ENCODE results near the gene TWF1. TPM values are rescaled to one million over a fixed set of nuclear protein-coding genes. Genes with fewer than 3 reads are reported as not detected.
"Not testable (repeated sequence)": the region's sequence is repeated elsewhere in the genome, so short reads cannot be mapped to it uniquely, and the experiment has no call there.

Gene TWF1
- total RNA-seq, 2 donors from 2014 or later, result 25.1 to 28.0 TPM

DNA sequence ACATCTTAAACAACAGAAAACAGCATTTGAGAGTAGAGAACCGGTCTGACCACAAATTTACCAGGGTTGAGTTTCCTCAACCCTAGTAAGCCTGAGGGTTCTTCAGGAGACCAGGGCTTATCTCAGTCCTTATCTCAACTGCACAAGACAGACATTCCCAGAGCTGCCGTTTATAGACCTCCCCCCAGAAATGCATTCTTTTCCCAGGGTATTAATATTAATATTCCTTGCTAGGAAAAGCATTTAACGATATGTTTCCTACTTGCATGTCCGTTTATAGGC is 42.0 kb upstream of the TWF1 start:
- Histone ChIP-seq H3K27me3 (ENCODE audit: control insufficient read depth, insufficient read depth, low read length, poor library complexity, severe bottlenecking) (no peaks in the 10 kb centered on the region), H3K4me1 (ENCODE audit: control insufficient read depth, insufficient read depth, low read length) (no peaks in the 10 kb centered on the region), H3K36me3 (ENCODE audit: control insufficient read depth, insufficient read depth, low read length) (no peaks in the 10 kb centered on the region), H3K27ac (ENCODE audit: low read depth, low read length) (no peak overlapping the region), H3K9ac (ENCODE audit: extremely low read depth, low read length, poor library complexity, severe bottlenecking) (no peak overlapping the region), H3K4me3 (ENCODE audit: low read length) (no peak overlapping the region), H3K9me3 (ENCODE audit: control insufficient read depth, low read length) (no peaks in the 10 kb centered on the region)
- H3K27me3 Mint-ChIP-seq (ENCODE audit: insufficient read depth), result no peaks in the 10 kb centered on the region
- no peak overlapping the region for H3K27ac Mint-ChIP-seq
- DNase-seq, result no peak
- no peaks in the 10 kb centered on the region for H3K4me1 Mint-ChIP-seq
- TF ChIP-seq, protein P1, sequence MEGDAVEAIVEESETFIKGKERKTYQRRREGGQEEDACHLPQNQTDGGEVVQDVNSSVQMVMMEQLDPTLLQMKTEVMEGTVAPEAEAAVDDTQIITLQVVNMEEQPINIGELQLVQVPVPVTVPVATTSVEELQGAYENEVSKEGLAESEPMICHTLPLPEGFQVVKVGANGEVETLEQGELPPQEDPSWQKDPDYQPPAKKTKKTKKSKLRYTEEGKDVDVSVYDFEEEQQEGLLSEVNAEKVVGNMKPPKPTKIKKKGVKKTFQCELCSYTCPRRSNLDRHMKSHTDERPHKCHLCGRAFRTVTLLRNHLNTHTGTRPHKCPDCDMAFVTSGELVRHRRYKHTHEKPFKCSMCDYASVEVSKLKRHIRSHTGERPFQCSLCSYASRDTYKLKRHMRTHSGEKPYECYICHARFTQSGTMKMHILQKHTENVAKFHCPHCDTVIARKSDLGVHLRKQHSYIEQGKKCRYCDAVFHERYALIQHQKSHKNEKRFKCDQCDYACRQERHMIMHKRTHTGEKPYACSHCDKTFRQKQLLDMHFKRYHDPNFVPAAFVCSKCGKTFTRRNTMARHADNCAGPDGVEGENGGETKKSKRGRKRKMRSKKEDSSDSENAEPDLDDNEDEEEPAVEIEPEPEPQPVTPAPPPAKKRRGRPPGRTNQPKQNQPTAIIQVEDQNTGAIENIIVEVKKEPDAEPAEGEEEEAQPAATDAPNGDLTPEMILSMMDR (conservative IDR thresholded peaks at IDR 0.05), result no peak
- peaks cover 20% of the 10 kb centered on the region for H3K9me3 Mint-ChIP-seq
- peaks cover 2% of the 10 kb centered on the region for H3K36me3 Mint-ChIP-seq (ENCODE audit: low read depth)
- 89 to 100% methylated on average over 2 to 4 of the region's 4 CpGs for WGBS, 2 experiments (ENCODE audit: insufficient coverage in 1 of 2, insufficient read length in 1 of 2)
- H3K4me3 Mint-ChIP-seq, result no peak overlapping the region

GRCh38 chr12:43847425-43848225 is 41.5 kb upstream of the TWF1 start:
- H3K27me3 ChIP-seq (ENCODE audit: control insufficient read depth, insufficient read depth, low read length, poor library complexity, severe bottlenecking); H3K36me3 Mint-ChIP-seq (ENCODE audit: low read depth); DNase-seq; H3K27ac ChIP-seq (ENCODE audit: low read depth, low read length); H3K27ac Mint-ChIP-seq; H3K36me3 ChIP-seq (ENCODE audit: control insufficient read depth, insufficient read depth, low read length); H3K4me1 ChIP-seq (ENCODE audit: control insufficient read depth, insufficient read depth, low read length); H3K9ac ChIP-seq (ENCODE audit: extremely low read depth, low read length, poor library complexity, severe bottlenecking); H3K4me3 Mint-ChIP-seq; H3K27me3 Mint-ChIP-seq (ENCODE audit: insufficient read depth); H3K9me3 ChIP-seq (ENCODE audit: control insufficient read depth, low read length); H3K4me3 ChIP-seq (ENCODE audit: low read length); H3K4me1 Mint-ChIP-seq: not testable (repeated sequence)
- WGBS, 2 experiments (ENCODE audit: insufficient coverage in 1 of 2, insufficient read length in 1 of 2), result 80 to 89% methylated on average over 2 to 3 of the region's 4 CpGs
- peaks cover 20% of the 10 kb centered on the region for H3K9me3 Mint-ChIP-seq

DNA sequence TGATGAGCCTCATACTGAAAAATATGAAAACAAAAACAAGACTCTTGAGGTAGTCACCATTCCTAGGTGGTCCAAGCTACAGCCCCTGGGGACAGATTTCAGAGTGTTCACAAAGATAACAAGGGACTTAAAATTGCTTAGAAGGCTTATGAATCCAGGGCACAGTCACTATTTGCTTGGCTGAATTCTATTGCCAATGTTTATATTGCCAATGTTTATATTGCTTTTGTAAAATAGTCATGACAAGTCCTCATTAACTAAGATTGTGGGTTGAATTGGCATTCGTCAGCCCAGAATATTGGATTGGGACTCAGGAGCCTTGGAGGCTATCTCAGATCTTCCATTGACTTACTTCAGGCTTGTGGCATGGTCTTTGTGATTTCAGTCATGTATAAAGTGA is 36.1 kb upstream of the TWF1 start:
- no peak overlapping the region for H3K27ac ChIP-seq (ENCODE audit: low read depth, low read length)
- no peaks in the 10 kb centered on the region for H3K36me3 ChIP-seq (ENCODE audit: control insufficient read depth, insufficient read depth, low read length)
- no peak overlapping the region for H3K4me3 ChIP-seq (ENCODE audit: low read length)
- H3K27me3 ChIP-seq (ENCODE audit: control insufficient read depth, insufficient read depth, low read length, poor library complexity, severe bottlenecking), result peaks cover 5% of the 10 kb centered on the region
- H3K27ac Mint-ChIP-seq, result no peak overlapping the region
- TF ChIP-seq, protein P1 (conservative IDR thresholded peaks at IDR 0.05), result no peak
- H3K27me3 Mint-ChIP-seq (ENCODE audit: insufficient read depth), result peaks cover 3% of the 10 kb centered on the region
- H3K4me3 Mint-ChIP-seq, result no peak overlapping the region
- H3K9me3 ChIP-seq (ENCODE audit: control insufficient read depth, low read length), result no peaks in the 10 kb centered on the region
- WGBS, 2 experiments (ENCODE audit: insufficient coverage in 1 of 2, insufficient read length in 1 of 2), result 92% methylated on average over 1 of the region's 1 CpG; no CpG with 5 or more reads in 1 of the 2 experiments
- H3K9ac ChIP-seq (ENCODE audit: extremely low read depth, low read length, poor library complexity, severe bottlenecking), result no peak overlapping the region
- H3K9me3 Mint-ChIP-seq, result peaks cover 5% of the 10 kb centered on the region
- no peaks in the 10 kb centered on the region for H3K36me3 Mint-ChIP-seq (ENCODE audit: low read depth)
- no peak for DNase-seq
- no peaks in the 10 kb centered on the region for H3K4me1 ChIP-seq (ENCODE audit: control insufficient read depth, insufficient read depth, low read length)
- no peaks in the 10 kb centered on the region for H3K4me1 Mint-ChIP-seq

- Mint-ChIP-seq H3K4me3 (no peak overlapping the region), H3K4me1 (peaks cover 3% of the 10 kb centered on the region), H3K9me3 (no peaks in the 10 kb centered on the region), H3K27ac (no peak overlapping the region), H3K27me3 (ENCODE audit: insufficient read depth) (peaks cover 13% of the 10 kb centered on the region), H3K36me3 (ENCODE audit: low read depth) (no peaks in the 10 kb centered on the region)
- WGBS, 2 experiments (ENCODE audit: insufficient coverage in 1 of 2, insufficient read length in 1 of 2), result 92 to 95% methylated on average over 3 of the region's 3 CpGs
- DNase-seq, result no peak
- Histone ChIP-seq H3K4me1 (ENCODE audit: control insufficient read depth, insufficient read depth, low read length) (no peaks in the 10 kb centered on the region), H3K9me3 (ENCODE audit: control insufficient read depth, low read length) (no peaks in the 10 kb centered on the region), H3K27me3 (ENCODE audit: control insufficient read depth, insufficient read depth, low read length, poor library complexity, severe bottlenecking) (peaks cover 15% of the 10 kb centered on the region), H3K9ac (ENCODE audit: extremely low read depth, low read length, poor library complexity, severe bottlenecking) (no peak overlapping the region), H3K27ac (ENCODE audit: low read depth, low read length) (no peak overlapping the region), H3K36me3 (ENCODE audit: control insufficient read depth, insufficient read depth, low read length) (no peaks in the 10 kb centered on the region), H3K4me3 (ENCODE audit: low read length) (no peak overlapping the region)
- TF ChIP-seq, protein P1 (conservative IDR thresholded peaks at IDR 0.05), result no peak
Observed at GRCh38 chr12:43841253-43841652, 35.1 kb upstream of the TWF1 start.
